ENCODE results near the gene SPOCD1.

Gene SPOCD1

DNA sequence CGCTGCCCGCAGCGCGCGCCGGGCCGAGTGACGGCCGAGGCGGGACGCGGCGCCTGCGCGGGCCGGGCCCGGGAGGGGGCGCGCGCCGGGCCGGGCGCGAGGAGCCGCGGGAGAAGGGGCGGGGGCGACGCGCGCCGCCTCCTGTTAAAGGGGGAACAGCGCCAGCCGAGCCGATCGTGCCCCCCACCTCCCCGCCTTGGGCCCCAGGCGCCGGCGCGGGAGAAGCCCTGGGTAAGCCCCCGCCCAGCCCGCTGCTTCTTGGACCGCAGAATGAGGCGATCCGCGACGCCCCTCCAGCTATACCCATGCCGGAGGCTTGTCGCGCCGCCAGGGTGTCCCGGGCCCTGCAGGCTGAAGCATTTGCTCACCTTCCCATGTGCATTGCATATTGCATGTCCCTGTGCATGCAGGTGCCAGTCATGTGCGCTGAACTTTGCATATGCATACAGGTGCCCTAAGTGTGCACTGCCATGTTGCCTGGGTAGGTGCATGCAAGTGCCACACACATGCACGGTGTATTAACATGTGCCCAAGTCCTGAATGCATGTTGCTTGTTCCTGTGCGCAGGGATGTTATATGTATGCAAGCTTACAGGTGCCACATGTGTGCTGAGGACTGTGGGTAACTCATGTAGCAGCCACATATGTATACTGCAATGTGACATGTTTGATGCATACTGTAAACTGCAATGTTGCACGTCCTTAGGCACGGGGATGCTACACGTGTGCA, 51.3 kb downstream of the SPOCD1 start, which contains the start of gene ADGRB2:
Gene ADGRB2, minus strand, starts transcription at position 29 of the 729 bp plus-strand sequence. CDS start 7,119 bp downstream, outside the sequence.
- H3K27me3 Mint-ChIP-seq = peaks cover 1% of the 10 kb centered on the region
- no peak within 1 kb of the TSS for H3K27ac Mint-ChIP-seq
- peaks cover 33% of the 10 kb centered on the region for H3K4me1 Mint-ChIP-seq
- no peaks in the 10 kb centered on the region for H3K9me3 Mint-ChIP-seq
- peak within 1 kb of the TSS; percentile 85 for H3K4me3 Mint-ChIP-seq
- no peaks in the 10 kb centered on the region for H3K36me3 Mint-ChIP-seq

DNA sequence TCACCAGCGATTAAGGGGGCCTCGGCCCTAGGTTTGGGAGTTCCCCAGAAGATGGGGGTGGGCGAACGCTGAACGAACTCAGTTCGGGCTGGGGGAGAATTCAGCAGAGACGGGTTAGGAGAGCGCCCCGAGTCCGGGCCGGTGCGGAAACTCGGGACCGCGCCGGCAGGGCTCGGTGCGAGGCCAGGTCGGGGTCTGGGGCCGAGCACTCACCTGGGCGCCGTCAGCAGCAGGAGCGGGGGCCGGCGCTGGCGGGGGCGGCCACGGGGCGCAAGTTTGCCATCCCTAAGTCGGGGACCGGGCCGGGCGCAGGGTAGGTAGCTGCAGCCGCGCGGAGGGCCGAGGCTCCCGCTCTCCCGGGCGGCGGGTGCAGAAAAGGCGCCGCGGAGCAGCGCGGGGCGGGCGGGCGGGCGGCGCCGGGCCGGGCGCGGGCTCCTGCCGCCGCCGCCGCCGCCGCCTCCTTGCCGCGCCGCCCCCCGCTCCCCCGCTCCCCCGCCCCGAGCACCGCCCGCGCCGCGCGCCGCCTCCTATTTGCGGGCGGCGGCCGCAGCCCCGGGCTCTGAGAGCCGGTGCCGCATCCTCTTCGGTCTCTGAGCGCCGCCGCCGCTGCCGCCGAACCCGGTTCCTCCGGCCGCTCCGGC, 52.0 kb downstream of the SPOCD1 start:
- Mint-ChIP-seq H3K9me3 (no peaks in the 10 kb centered on the region), H3K27me3 (peaks cover 1% of the 10 kb centered on the region), H3K27ac (no peak overlapping the region), H3K4me3 (peak overlapping the region; percentile 84), H3K4me1 (peaks cover 26% of the 10 kb centered on the region), H3K36me3 (no peaks in the 10 kb centered on the region)

DNA sequence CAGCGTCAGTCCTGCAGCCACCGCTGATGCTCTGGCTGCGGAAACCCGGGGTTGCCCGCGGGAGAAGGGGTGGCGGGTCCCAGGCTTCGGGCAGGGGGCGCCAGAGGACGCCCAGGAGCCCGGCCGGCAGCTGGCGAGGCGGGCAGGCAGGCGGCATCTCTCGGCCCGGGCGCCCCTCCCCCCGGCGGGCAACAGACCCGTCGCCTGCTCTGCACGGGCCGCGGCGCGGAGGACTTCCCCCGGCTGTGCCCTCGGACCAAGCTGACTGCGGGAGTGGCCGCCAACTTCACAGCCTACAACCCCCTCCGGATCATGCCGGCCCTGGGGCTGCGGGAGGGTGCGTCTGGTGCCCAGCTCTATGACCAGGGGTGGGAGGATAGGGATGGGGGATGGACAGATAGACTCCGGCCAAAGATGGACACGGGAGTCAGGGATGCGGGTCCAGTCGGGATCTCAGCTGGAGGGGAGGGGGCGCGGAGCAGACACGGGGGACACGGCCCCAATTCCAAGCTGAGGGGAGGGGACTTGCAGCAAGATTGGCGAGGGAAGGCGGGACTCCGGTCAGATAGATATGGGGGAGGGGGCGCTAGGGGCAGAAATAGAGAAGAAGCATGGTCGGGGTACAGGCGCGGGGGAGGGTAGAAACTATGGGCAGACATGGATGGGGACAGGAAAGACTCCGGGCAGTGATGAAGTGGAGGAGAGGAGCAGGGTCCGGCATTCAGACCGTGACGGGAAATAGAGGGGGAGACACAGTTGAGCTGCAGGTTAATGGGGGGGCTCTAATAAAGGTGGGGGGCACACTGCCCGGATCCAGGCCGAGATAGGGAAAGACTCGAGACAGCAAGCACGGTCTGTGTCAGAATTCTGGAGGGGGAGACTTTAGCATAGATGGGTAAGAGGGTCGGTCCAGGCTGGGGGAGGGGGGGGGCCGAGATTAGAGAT, 52.8 kb downstream of the SPOCD1 start:
- peak overlapping the region; percentile 84 for H3K4me3 Mint-ChIP-seq
- peaks cover 1% of the 10 kb centered on the region for H3K27me3 Mint-ChIP-seq

DNA sequence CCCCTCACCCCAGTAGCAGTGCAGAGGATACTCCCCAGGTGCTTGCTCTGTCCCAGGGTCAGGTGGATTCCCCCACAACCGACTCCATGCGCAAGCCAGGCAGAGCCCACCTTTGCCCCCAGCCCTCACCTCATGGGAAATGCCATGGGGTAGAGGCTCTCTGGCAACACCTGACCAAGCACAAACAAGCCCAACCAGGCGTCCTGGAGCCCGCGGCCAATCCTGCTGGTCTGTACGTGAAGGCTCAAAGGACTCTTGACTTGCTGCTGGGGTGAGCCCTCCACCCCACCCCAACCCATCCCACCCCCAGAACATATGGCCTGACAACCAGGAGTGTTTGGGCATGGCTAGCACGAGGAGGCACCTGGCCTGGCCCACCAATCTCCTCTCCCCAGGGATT, 53.5 kb downstream of the SPOCD1 start:
- peaks cover 1% of the 10 kb centered on the region for H3K27me3 Mint-ChIP-seq
- H3K4me3 Mint-ChIP-seq = peak overlapping the region; percentile 33
- no peaks in the 10 kb centered on the region for H3K36me3 Mint-ChIP-seq
- peaks cover 25% of the 10 kb centered on the region for H3K4me1 Mint-ChIP-seq
- H3K9me3 Mint-ChIP-seq = no peaks in the 10 kb centered on the region
- H3K27ac Mint-ChIP-seq = no peak overlapping the region

More for the DNA sequence above, 52.8 kb downstream of the SPOCD1 start:
- Mint-ChIP-seq H3K27ac (no peak overlapping the region), H3K9me3 (no peaks in the 10 kb centered on the region), H3K4me1 (peaks cover 25% of the 10 kb centered on the region), H3K36me3 (no peaks in the 10 kb centered on the region)

DNA sequence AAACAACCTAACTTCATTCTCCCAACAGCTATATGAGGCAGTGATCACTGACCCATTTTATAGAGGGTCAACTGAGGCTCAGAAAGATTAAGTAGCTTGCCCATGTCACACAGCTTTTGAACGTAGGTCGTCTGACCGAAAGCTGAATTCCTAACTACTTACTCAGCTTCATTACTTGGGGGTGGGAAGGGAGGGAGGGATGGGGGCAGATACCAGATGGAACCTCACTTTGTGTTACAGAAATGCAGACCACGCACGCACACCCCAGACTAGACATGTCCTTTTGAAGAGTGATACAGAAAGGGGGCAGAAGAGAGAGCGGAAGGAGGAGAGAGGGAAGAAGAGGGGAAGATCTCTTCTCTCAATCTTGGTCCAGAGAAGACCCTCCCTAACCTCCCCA, 53.9 kb downstream of the SPOCD1 start:
- Mint-ChIP-seq H3K4me3 (peak overlapping the region; percentile 67), H3K4me1 (peaks cover 25% of the 10 kb centered on the region), H3K27me3 (peaks cover 1% of the 10 kb centered on the region), H3K27ac (peak overlapping the region; percentile 41), H3K9me3 (no peaks in the 10 kb centered on the region), H3K36me3 (no peaks in the 10 kb centered on the region)

DNA sequence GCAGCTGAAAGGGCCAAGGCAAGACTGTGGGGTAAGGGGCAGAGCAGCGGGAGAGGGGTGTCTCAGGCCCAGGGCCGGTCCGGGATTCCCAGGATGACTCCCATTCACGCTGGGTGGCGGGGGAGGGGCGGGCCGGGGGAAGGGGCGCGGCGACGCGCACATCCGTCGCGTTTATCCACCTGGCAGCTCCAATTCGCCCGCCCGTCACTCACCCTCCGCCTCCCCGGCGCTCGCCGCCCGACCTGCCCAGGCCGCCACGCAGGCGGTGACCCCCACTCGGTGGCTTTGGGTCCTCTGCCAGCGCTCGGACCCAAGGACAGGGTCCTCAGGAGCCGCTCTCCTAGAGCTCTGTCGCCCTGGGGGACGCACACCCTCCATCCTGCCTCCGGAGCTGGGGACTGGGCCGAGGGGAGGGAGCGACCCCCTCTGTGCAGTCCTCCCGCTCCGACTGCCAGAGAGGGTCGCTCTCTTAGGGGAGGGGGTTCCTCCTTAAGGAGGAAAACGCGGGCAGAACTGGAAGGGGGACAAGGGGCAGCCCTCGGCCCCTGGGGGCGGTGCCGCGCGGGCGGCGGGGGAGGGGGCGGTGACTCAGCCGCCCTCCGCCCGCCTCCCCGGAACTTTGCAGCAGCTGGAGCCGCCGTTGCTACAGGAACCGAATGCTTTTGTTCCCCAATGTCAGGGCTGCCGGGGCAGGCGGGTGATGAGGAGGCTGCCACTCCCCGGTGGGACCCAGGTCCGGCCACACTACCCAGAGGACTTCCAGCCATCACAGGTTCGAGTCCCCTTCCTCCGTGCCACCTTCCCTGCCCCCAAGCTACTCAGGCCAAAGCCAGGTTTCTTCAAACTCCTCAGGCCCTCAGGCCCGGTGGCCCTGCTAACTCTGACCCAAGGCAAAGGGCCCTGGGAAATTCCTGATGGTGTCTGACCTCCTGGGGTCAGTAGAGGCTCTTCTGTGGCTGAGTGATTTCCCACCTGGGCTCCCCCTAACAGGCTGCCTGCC, 55.1 kb downstream of the SPOCD1 start:
- H3K36me3 Mint-ChIP-seq = no peaks in the 10 kb centered on the region
- H3K27ac Mint-ChIP-seq = no peak overlapping the region
- peaks cover 1% of the 10 kb centered on the region for H3K27me3 Mint-ChIP-seq
- H3K4me3 Mint-ChIP-seq = peak overlapping the region; percentile 67
- peaks cover 25% of the 10 kb centered on the region for H3K4me1 Mint-ChIP-seq
- no peaks in the 10 kb centered on the region for H3K9me3 Mint-ChIP-seq

DNA sequence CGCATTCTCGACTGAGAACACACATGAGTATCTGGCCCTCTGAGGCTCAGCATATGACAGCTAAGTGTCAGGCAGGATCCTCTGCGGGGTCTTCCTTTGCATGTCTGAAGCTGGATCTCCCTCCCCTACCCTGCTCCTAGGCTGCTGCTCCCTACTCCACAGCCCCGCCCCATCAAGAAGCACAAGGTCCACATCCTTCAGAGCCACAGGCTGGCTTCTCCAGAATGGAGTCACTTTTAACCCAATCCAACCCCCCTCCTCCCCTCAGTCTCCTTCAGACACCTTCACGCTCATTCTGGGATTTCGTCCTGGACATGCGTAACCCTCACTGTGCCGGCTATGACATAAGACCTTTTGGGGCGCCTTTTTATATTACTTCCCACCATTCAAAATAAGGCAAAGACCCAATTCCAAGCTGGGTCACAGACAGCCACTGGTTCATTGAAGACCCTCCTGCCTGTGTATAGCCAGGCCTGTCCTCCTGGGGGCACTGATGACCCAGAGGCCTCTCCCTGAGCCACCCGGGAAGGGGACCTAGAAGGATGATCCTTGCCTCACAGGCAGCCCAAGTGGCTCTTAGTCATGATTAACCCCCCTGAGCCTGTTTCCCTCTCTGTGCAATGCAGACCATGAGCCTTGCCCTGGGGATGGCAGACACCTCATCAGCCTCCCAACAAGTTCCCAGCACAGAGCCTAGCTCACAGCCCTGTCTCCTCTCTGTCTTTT, 56.4 kb downstream of the SPOCD1 start:
- peaks cover 1% of the 10 kb centered on the region for H3K27me3 Mint-ChIP-seq
- H3K27ac Mint-ChIP-seq = no peak overlapping the region
- H3K9me3 Mint-ChIP-seq = no peaks in the 10 kb centered on the region
- peak overlapping the region; percentile 52 for H3K4me3 Mint-ChIP-seq
- peaks cover 22% of the 10 kb centered on the region for H3K4me1 Mint-ChIP-seq
- H3K36me3 Mint-ChIP-seq = no peaks in the 10 kb centered on the region

DNA sequence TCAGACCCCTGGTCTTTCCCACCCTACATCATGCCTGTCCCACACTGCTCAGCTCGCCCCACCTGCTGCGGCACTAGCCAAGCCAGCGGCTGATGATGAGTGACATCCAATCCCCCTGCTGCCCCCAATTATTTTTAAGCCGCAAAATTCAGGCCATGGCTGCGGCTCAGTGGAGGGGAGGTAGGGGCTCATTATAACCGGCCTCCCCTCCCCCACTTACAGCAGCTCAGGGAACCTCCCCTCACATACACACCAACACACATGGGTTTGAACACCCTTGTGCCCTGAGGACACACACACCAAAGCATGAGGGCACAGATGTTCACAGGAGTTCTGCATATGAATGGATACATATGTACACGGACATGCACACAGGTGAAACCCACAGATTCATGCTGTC, 57.0 kb downstream of the SPOCD1 start:
- Mint-ChIP-seq H3K27ac (no peak overlapping the region), H3K36me3 (no peaks in the 10 kb centered on the region), H3K9me3 (no peaks in the 10 kb centered on the region), H3K4me1 (peaks cover 21% of the 10 kb centered on the region), H3K27me3 (peaks cover 1% of the 10 kb centered on the region), H3K4me3 (no peak overlapping the region)

DNA sequence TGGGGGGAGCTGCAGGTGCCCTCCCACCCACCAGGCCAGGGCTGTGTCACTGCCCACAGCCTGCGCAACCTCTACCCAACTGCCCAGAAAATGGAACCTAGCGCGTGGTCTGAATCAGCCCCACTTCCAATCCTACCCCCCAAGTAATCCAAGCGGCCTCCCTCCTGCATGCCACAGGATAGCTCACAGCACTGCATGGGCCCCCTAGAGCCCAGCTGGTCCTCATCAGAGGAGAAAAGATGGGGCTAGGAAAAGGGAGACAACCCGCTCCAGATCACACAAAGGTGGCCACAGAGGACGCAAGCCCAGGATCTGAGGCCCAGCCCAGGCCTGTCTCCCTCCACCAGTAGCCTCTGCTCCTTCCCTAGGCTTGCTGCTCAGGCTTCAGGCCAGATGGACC, 57.8 kb downstream of the SPOCD1 start:
- Mint-ChIP-seq H3K4me1 (peaks cover 17% of the 10 kb centered on the region), H3K36me3 (no peaks in the 10 kb centered on the region), H3K27me3 (no peaks in the 10 kb centered on the region), H3K9me3 (no peaks in the 10 kb centered on the region), H3K4me3 (no peak overlapping the region), H3K27ac (no peak overlapping the region)

DNA sequence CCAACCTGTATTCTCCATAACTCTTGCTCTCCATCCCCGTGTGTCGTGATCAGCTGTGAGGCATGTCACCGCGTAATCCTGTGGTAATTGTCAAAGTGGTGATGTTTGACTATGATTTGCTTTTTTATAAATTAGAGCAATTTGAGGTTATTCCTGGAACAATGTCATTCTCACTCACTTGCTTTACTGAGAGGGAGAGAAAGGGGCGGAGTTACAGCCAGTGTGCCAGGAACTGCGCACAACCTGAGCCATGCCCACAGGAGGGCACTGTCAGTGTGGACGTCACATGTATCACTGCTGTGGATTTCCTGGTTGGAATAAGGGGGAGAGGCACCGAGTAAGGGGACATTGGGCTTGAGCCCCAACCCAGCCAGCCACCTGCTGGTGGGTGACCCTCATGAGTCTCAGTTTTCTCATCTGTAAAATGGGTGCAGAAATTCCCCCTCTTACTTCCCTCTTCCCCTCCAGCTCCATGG, 58.6 kb downstream of the SPOCD1 start:
- Mint-ChIP-seq H3K4me1 (peaks cover 18% of the 10 kb centered on the region), H3K36me3 (no peaks in the 10 kb centered on the region), H3K27me3 (no peaks in the 10 kb centered on the region), H3K9me3 (no peaks in the 10 kb centered on the region), H3K4me3 (no peak overlapping the region), H3K27ac (no peak overlapping the region)

DNA sequence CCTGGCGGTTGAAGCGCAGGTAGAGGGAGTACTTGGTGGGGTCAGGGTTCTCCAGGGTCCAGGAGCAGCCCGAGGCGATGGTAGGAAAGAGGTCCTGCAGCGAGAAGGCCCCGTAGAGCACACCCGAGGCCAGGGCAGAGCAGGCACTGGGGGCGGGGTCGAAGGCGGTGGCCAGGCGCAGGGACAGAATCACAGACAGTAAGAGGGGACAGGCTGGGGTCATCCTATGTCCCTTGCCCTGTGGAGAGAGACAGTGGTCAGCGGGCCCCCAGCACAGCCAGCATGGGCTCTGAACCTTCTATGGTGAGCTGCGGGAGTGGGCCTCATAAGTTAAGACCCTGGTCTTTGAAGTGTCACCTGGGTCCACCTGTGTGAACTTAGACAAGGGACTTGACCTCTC, 59.2 kb downstream of the SPOCD1 start:
- no peak overlapping the region for H3K27ac Mint-ChIP-seq
- no peaks in the 10 kb centered on the region for H3K9me3 Mint-ChIP-seq

DNA sequence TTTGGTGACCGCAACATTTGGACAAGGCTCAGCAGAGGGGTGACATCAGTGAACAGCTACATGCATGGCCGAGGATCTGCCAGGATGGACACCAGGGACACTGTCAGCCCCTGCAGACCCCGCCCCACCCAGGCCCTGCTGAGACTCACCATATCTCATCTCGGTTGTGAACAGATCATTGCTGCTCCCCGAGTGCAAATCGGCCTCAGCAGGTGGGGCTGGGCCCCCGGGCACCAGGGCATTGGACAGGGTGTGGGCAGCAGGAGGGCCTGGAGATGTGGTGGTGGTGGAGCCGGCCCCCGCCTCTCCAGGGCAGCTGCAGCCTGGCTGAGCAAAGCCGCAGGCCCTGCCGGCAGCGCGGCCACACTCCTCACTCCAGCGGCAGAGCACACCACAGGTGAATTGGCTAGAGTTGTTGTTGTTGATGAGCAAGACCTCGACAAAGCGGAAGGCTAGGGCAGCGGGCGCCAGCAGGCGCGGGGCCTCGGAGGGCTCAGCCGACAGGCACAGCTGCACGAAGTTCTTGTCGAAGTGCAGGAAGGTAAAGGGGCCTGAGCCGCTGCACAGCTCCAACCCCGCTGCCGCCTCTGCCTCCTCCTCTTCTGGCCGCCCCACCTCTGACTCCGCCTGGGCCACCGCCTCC, 59.9 kb downstream of the SPOCD1 start:
- H3K27ac Mint-ChIP-seq = no peak overlapping the region
- H3K4me1 Mint-ChIP-seq = peaks cover 17% of the 10 kb centered on the region
- H3K27me3 Mint-ChIP-seq = no peaks in the 10 kb centered on the region
- no peaks in the 10 kb centered on the region for H3K36me3 Mint-ChIP-seq
- H3K9me3 Mint-ChIP-seq = no peaks in the 10 kb centered on the region
- no peak overlapping the region for H3K4me3 Mint-ChIP-seq

More for the DNA sequence above, 59.2 kb downstream of the SPOCD1 start:
- peaks cover 19% of the 10 kb centered on the region for H3K4me1 Mint-ChIP-seq
- no peaks in the 10 kb centered on the region for H3K27me3 Mint-ChIP-seq
- no peaks in the 10 kb centered on the region for H3K36me3 Mint-ChIP-seq
- no peak overlapping the region for H3K4me3 Mint-ChIP-seq

DNA sequence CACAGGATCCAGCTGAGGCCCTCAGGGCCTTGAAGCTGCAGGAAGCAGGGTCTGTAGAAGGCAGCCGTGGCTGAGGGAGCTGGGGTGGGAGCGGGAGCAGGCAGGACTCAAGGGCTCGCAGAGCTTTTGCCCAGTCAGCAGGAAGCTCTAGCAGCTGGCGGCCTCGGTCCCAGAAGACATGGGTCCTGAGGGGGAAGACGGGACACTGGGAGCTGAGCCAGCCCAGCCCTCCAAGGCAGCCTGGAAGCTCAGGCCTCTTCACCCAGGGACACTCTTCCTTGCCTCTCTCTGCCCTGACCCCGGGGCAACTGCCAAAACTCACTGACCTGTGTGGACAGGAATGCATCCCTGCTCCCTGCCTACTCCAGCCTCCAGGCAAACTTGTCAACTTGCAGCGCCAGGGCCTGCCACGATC, 60.6 kb downstream of the SPOCD1 start:
- no peak overlapping the region for H3K27ac Mint-ChIP-seq
- no peaks in the 10 kb centered on the region for H3K9me3 Mint-ChIP-seq
- no peaks in the 10 kb centered on the region for H3K36me3 Mint-ChIP-seq
- H3K4me1 Mint-ChIP-seq = peaks cover 22% of the 10 kb centered on the region
- H3K27me3 Mint-ChIP-seq = no peaks in the 10 kb centered on the region
- H3K4me3 Mint-ChIP-seq = no peak overlapping the region

DNA sequence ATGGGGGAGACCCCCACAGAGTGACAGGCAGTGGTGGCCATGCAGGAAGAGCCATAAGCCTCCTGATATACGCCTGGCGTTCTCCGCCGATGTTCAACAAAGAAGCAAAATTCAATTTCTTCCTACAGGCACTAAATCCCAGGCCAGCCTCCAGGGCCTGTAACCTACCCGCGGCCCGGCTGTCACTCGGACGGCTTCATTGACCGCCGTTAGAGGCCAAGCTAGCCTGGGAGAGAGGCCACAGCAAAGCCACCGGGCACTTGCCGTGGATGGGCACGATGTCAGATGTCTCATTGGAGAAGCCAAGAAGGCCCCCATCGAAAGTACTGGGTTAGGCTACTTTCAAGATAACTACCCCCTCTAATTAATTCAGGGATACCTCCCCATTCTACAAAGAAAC, 61.4 kb downstream of the SPOCD1 start:
- Mint-ChIP-seq H3K4me1 (peaks cover 20% of the 10 kb centered on the region), H3K4me3 (no peak overlapping the region), H3K27me3 (no peaks in the 10 kb centered on the region), H3K36me3 (no peaks in the 10 kb centered on the region), H3K9me3 (no peaks in the 10 kb centered on the region), H3K27ac (peak overlapping the region; percentile 30)
